ENCODE data around the gene MTARC1. TPM values are rescaled to one million over a fixed set of nuclear protein-coding genes. Genes with fewer than 3 reads are reported as not detected.

MTARC1 gene
- total RNA-seq, 2 donors from 2014 or later = 5.2 to 71.5 TPM

- ATAC-seq (peak; percentile 92), DNase-seq (peak; percentile 82 to 89 (median 87))
- peak in 1 of 3 donors; percentile 6 for TF ChIP-seq POLR2A (IDR thresholded peaks at IDR 0.05)
- TF ChIP-seq CTCF (IDR thresholded peaks at IDR 0.05) = peak; percentile 79 to 92 (median 92)
- intact Hi-C loops (cut with DNase I) = loop anchor here (10.0 kb wide), 1 partner anchor 625 kb away; no protein-coding TSS in a partner anchor
- no peaks in the 10 kb centered on the region for H3K36me3 ChIP-seq (replicated peaks in 1 of 2; ENCODE audit: insufficient read depth in 1 of 2, low read depth in 2 of 2)
- H3K27me3 ChIP-seq = no peaks in the 10 kb centered on the region
- 15 to 22% methylated on average over 8 to 20 of the region's 20 CpGs for WGBS, 2 donors
- no peaks in the 10 kb centered on the region for H3K9me3 ChIP-seq
- H3K4me3 ChIP-seq = no peak overlapping the region
- peaks cover 5% of the 10 kb centered on the region for H3K4me1 ChIP-seq
- H3K27ac ChIP-seq = no peak overlapping the region
Measured at GRCh38 chr1:220810179-220810653, 23.5 kb downstream of the MTARC1 start.

- H3K27me3 ChIP-seq = no peaks in the 10 kb centered on the region
- H3K9me3 ChIP-seq = no peaks in the 10 kb centered on the region
- intact Hi-C loops (cut with DNase I) = loop anchor here (10.0 kb wide), 1 partner anchor 624 kb away; no protein-coding TSS in a partner anchor
- TF ChIP-seq CTCF (IDR thresholded peaks at IDR 0.05) (no peak), POLR2A (IDR thresholded peaks at IDR 0.05) (no peak)
- no peak overlapping the region for H3K4me3 ChIP-seq
- ATAC-seq = no peak
- 66 to 71% methylated on average over 2 of the region's 2 CpGs for WGBS, 2 donors
- peaks cover 5% of the 10 kb centered on the region for H3K4me1 ChIP-seq
- no peaks in the 10 kb centered on the region for H3K36me3 ChIP-seq (replicated peaks in 1 of 2; ENCODE audit: insufficient read depth in 1 of 2, low read depth in 2 of 2)
- no peak for DNase-seq
- no peak overlapping the region for H3K27ac ChIP-seq
Measured at GRCh38 chr1:220810963-220811362, 24.2 kb downstream of the MTARC1 start.

- no peaks in the 10 kb centered on the region for H3K9me3 ChIP-seq
- no peak overlapping the region for H3K27ac ChIP-seq
- TF ChIP-seq CTCF (IDR thresholded peaks at IDR 0.05) = no peak
- no peak for TF ChIP-seq POLR2A (IDR thresholded peaks at IDR 0.05)
- DNase-seq (no peak), ATAC-seq (no peak)
- WGBS, 2 donors = 82 to 83% methylated on average over 5 of the region's 5 CpGs
- no peaks in the 10 kb centered on the region for H3K27me3 ChIP-seq
- peaks cover 5% of the 10 kb centered on the region for H3K4me1 ChIP-seq
- H3K4me3 ChIP-seq = no peak overlapping the region
- no peaks in the 10 kb centered on the region for H3K36me3 ChIP-seq (replicated peaks in 1 of 2; ENCODE audit: insufficient read depth in 1 of 2, low read depth in 2 of 2)
- intact Hi-C loops (cut with DNase I) = loop anchor here (10.0 kb wide), 1 partner anchor 623 kb away; no protein-coding TSS in a partner anchor
Measured at GRCh38 chr1:220811695-220812094, 25.0 kb downstream of the MTARC1 start.

DNA sequence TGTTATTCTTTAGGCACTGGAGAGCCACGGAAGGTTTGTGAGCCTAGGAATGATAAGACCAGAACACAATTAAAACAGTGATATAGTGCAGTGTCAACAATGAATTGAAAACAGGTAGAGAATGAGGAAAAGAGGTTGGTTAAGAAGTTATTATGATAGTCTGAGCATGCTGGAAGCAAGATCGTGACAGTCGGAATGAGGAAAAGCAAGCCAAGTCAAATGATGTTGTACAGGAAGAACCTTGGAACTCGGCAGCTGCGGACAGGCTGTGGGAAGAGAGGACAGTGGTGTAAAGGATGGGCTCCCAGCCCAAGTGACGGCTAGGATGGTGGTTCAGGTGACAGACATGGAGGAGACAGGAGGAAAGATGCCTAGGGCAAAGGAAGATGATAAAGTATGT is 25.6 kb downstream of the MTARC1 start:
- Histone ChIP-seq H3K36me3 (replicated peaks in 1 of 2; ENCODE audit: insufficient read depth in 1 of 2, low read depth in 2 of 2) (no peaks in the 10 kb centered on the region), H3K4me1 (peaks cover 5% of the 10 kb centered on the region), H3K9me3 (no peaks in the 10 kb centered on the region), H3K4me3 (no peak overlapping the region), H3K27me3 (no peaks in the 10 kb centered on the region), H3K27ac (no peak overlapping the region)
- TF ChIP-seq CTCF (IDR thresholded peaks at IDR 0.05) (no peak), POLR2A (IDR thresholded peaks at IDR 0.05) (no peak)
- WGBS, 2 donors = 58 to 70% methylated on average over 6 of the region's 6 CpGs
- ATAC-seq (no peak), DNase-seq (no peak)
- intact Hi-C loops (cut with DNase I) = loop anchor here (10.0 kb wide), 1 partner anchor 622 kb away; no protein-coding TSS in a partner anchor

- Histone ChIP-seq H3K4me1 (peaks cover 5% of the 10 kb centered on the region), H3K36me3 (replicated peaks in 1 of 2; ENCODE audit: insufficient read depth in 1 of 2, low read depth in 2 of 2) (no peaks in the 10 kb centered on the region), H3K27me3 (no peaks in the 10 kb centered on the region), H3K27ac (no peak overlapping the region), H3K9me3 (no peaks in the 10 kb centered on the region), H3K4me3 (no peak overlapping the region)
- no peak for ATAC-seq
- WGBS, 2 donors = 84 to 91% methylated on average over 10 to 12 of the region's 12 CpGs
- no peak for DNase-seq
- intact Hi-C loops (cut with DNase I) = loop anchor here (10.0 kb wide), 1 partner anchor 622 kb away; no protein-coding TSS in a partner anchor
- no peak for TF ChIP-seq POLR2A (IDR thresholded peaks at IDR 0.05)
Measured at GRCh38 chr1:220813013-220813412, 26.3 kb downstream of the MTARC1 start.
